ENCODE results near the gene DBNDD2.

The DBNDD2 gene

DNA sequence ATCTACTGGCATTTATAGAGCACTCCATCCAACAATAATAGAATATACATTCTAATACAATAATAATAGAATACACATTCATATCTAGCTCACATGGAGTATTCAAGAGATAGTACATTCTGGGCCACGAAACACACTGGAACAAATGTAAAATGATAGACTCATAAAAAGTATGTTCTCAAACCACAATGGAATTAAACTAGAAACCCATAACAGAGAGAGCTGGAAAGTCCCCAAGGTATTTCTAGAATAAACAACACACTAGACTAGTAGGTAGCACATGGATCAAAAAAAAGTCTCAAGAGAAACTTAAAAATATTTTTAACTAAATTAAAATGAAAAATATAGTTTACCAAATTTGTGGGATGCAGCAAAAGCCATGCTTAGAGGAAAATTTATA lies 20.8 kb upstream of the DBNDD2 start:
- DNase-seq: no peak

DNA sequence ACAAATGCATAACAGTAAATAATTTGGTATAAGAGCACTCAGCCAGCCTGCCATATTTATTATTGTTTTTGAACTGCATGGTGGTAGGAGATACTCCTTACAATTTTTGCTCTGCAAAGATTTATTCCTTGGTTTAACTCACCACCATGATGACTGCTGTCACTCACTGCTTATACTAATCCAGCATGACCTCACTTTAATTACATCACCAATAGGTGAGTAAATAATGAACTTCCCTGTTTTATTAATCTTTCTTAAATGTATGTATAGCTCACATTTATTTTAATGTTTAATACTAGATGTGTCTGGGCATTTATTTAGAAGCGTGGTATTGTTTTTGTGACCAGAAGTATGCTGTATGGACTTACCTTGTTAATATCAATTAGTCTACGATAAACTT lies 17.2 kb upstream of the DBNDD2 start:
- no peak for DNase-seq

GRCh38 chr20:45391559-45391958 lies 16.5 kb upstream of the DBNDD2 start:
- no peak for DNase-seq

- no peak for DNase-seq
These were observed 15.4 kb upstream of the DBNDD2 start for GRCh38 chr20:45392733-45393132.

GRCh38 chr20:45394221-45395113 lies 13.6 kb upstream of the DBNDD2 start:
- no peak for DNase-seq

DNA sequence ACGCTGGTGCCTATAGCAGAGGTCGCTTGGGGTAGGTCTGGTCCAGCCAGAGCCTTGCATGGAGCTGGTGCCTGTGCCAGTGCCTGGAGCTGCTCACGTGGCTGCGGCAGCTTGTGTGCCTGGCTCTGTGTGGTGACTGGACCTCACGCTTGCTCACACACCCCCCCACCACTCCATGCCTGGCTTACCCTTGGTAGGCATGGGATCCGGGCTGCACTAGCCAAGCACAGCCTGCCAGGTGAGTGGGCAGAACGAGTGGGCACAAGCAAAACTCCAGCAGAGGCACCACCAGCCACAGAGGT lies 13.0 kb upstream of the DBNDD2 start:
- DNase-seq: no peak

DNA sequence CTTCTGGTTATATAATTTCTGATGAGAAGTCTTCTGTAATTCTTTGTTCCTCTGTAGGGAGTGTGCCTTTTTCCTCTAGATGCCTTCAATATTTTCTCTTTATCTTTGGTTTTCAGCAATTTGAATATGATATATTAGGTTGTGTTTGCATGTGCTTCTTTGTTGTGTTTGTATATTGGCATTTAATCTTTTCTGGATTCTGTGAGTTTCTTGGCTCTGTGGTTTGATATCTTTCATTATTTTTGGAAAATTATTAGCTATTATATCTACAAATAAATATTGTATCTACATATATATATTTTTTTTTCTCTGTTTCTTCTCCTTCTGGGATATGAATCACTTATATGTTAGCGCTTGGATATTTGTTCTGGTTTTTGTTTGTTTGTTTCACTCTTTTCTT lies 9.1 kb upstream of the DBNDD2 start:
- no peak for DNase-seq

DNA sequence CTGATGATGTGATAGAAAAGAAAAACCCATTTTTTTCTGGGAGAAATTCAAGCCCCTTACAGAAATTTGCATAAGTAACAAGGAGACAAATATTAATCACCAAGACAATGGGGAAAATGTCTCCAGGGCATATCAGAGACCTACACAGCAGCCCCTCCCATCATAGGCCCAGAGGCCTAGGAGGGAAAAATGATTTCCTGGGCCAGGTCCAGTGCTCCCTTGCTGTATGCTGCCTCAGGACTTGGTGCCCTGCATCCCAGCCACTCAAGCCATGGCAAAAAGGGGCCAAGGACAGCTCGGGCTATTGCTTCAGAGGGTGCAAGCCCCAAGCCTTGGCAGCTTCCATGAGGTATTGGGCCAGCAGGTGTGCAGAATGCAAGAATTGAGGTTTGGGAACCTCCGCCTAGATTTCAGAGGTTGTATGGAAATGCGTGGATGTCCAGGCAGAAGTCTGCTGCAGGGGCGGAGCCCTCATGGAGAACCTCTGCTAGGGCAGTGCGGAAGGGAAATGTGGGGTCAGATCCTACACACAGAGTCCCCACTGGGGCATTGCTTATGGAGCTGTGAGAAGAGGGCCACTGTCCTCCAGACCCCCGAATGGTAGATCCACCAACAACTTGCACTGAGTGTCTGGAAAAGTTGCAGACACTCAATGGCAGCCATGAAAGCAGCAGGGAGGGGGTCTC lies 7.6 kb upstream of the DBNDD2 start:
- DNase-seq: no peak

- DNase-seq: no peak
These were observed 5.1 kb upstream of the DBNDD2 start for GRCh38 chr20:45402946-45403345.

DNA sequence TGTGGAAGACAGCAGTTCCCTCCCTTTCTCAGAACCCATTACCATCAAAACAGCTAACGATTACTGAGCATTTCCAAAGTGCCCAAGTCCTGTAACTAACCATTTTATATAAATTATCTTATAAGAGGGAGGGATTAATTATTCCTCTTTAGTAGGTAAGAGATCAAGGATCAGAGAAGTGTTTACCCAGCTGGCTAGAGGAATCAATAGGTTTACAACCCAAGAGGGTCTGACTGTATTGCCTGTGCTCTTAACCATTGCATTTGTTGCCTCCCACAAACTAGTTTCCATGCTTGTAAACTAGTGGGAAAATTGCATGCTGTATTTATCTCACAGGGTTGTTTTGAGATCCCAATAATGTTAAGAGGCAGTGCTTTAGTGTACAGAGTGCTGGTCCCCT lies 3.7 kb upstream of the DBNDD2 start:
- DNase-seq: no peak

DNA sequence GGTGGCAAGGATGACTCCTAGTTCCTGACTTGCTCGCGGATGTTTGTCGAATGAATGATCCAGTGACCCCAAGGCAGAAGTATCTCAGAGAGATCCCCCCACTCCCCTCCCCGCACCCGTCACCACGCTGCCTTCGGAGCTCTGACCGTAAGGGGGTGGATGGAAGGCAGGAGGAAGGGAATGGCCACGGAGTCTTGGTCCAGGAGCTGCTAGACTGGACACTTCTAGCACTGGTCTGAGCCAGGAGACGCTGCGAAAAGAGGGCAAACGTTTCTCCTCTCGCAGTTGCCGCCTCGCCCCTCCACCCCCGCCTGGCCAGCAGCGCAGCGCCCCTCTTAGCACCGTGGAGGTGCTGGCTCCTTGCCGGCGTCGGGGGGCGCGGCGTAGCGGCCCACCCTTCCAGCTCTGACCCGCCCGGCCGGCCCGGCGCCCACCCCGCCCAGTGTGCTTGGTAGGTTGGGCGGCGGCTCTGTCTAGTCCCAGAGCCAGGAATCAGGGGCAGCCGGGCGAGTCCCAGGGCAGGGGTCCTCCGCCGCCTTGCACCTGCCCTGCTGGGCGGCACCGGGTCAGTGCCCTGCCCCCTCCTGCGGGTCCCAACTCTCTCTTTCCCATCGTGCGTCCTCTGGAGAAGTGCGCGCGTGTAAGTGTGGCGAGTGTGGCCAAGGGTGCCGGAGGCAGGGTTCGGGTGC lies 2.4 kb upstream of the DBNDD2 start:
- no peak for DNase-seq

DNA sequence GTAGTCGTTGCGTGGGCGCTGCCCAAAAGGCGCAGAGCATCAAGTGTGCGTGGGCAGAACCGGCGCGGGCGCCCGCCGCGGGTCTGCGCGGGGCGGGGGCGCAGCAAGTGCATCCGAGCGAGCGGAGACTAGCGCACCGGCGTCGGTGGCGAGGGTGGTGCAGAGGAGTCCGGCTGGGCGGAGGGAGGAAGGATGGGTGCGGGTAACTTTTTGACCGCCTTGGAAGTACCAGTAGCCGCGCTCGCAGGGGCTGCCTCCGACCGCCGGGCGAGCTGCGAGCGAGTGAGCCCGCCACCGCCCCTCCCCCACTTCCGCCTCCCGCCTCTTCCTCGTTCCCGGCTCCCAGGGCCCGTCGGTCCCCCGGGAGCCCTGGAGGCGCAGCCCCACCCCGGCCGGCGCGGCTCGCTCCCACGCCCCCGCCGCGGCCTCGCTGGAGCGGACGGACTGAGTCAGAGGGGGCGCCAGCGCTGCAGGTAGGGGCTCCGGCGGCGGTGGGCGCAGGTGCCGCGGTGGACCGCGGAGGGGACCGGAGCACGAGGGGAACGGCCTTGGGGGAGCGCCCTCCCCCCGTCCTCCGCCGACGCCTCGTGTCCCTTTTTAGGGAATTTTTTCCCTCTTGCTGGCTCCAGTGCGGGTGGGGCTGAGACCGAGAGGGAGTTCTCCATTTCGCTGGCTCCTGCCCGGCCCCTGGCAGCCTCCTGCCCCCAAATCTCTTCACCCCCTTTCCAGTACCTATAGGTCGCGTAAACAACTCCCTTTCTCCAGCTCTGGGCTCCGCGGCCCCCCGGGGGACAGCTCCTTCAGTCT lies 1.6 kb upstream of the DBNDD2 start:
- DNase-seq: peak; percentile 34

- DNase-seq: no peak
These were observed 883 bp upstream of the DBNDD2 start for GRCh38 chr20:45407067-45407745.

GRCh38 chr20:45408646-45409213 lies 641 bp downstream of the DBNDD2 start:
- DNase-seq: no peak

DNA sequence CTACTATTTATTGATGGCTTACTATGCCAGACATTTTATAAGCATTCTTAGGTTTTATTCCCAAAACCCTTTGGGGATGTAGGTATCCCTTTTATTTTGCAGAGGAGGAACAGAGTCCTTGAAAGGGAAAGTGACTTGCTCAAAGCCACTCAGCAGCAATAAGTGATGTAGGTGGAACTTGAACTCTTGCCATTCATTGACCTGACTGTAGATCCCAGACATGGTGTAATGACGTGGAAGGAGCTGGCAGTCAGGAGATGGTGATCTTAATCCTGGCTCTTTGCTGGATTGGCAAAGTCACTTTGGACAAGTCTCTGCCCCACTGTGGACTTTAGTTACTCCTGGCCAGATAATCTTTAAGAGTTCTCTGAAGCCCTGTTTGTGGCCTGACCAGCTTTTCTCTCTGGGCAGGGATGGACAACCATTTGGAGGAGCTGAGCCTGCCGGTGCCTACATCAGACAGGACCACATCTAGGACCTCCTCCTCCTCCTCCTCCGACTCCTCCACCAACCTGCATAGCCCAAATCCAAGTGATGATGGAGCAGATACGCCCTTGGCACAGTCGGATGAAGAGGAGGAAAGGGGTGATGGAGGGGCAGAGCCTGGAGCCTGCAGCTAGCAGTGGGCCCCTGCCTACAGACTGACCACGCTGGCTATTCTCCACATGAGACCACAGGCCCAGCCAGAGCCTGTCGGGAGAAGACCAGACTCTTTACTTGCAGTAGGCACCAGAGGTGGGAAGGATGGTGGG lies 1.6 kb downstream of the DBNDD2 start:
- DNase-seq: no peak

GRCh38 chr20:45410887-45411286 lies 2.8 kb downstream of the DBNDD2 start:
- DNase-seq: no peak

DNA sequence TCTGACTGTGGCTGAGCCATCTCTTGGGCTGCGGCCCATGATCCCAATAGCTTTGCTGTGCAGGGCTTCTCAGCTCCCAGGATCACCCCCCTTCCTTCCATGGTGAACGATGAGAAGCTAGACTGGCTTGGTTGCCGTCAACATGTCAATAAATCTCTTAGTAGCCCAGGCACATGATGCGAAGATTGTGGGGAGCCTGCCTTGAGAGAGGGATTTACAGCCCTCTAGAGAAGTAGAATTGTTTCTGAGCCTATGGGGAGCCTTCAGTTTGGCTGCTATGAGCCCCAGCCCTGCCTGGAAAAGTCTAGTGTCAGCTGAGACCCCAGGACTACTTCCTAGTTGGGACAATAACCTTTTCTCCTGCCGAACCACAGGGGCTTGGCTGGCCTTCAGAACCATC lies 4.6 kb downstream of the DBNDD2 start:
- DNase-seq: no peak

- DNase-seq: no peak
These were observed 5.4 kb downstream of the DBNDD2 start for GRCh38 chr20:45413479-45413878.

DNA sequence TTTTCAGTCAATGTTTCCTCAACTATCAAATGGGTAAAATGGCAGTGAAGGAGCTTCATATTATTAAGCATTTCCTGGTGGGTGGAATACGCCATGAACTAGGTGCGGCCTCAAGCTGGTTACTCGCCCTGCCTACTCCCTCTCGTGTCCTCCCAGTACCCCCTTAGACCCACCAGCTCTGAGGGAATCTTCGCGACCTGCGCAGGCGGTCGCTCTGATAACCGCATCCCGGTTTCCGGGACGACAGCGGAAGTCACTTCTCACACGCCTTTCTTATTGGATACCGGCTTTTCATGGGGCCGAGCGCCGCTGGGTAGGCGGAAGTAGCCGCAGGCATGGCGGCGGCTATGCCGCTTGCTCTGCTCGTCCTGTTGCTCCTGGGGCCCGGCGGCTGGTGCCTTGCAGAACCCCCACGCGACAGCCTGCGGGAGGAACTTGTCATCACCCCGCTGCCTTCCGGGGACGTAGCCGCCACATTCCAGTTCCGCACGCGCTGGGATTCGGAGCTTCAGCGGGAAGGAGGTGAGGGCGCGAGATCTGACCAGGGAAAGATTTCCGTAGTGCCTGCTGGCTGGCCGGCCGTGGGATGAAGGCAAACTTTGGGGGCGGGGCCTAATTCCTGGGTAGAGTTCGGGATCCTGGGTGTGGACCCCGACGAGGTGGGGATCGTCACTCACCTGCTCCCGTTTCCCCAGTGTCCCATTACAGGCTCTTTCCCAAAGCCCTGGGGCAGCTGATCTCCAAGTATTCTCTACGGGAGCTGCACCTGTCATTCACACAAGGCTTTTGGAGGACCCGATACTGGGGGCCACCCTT lies 7.9 kb downstream of the DBNDD2 start, which contains the start of gene PIGT:
TSS of gene PIGT (plus strand) at position 320 of the 816 bp plus-strand sequence. CDS start at position 336, 16 bp downstream.
- peak; percentile 80 for DNase-seq

GRCh38 chr20:45416917-45417316 lies 8.8 kb downstream of the DBNDD2 start:
- DNase-seq: no peak
